Hepatocyte (in vitro differentiated cells): ENCODE data around the gene ATP6V0D1. TPM values are rescaled to one million over a fixed set of nuclear protein-coding genes. Genes with fewer than 3 reads are reported as not detected.

Experiments used
- DNase-seq: peaks from one replicate; pipeline ENCODE4 v3.0.0-alpha.2; 2016; ENCODE audit warnings: low spot score
- H2AFZ ChIP-seq: fragments of 200-600 bp; sonication (generic); 2 replicates; pipeline ENCODE4 v1.6.0; 2016; ENCODE audit warnings: antibody characterized with exemption, mild to moderate bottlenecking
- H3K27ac ChIP-seq: fragments of 200-600 bp; sonication (generic); 2 replicates; pipeline ENCODE4 v1.5.1; 2016; ENCODE audit warnings: mild to moderate bottlenecking
- H3K27me3 ChIP-seq: fragments of 200-600 bp; sonication (generic); 2 replicates; pipeline ENCODE4 v1.6.1; 2016
- H3K36me3 ChIP-seq: fragments of 200-600 bp; sonication (generic); replicated peaks from 2 replicates; pipeline ENCODE4 v1.5.1; 2016; ENCODE audit warnings: low read depth; ENCODE audit not compliant: insufficient read depth
- H3K4me1 ChIP-seq: fragments of 200-600 bp; sonication (generic); 2 replicates; pipeline ENCODE4 v1.5.1; 2016; ENCODE audit warnings: mild to moderate bottlenecking, moderate library complexity; ENCODE audit not compliant: insufficient read depth
- H3K4me2 ChIP-seq: fragments of 200-600 bp; sonication (generic); 2 replicates; pipeline ENCODE4 v1.6.0; 2016
- H3K4me3 ChIP-seq: fragments of 200-600 bp; sonication (generic); 2 replicates; pipeline ENCODE4 v1.5.1; 2016; ENCODE audit warnings: mild to moderate bottlenecking
- H3K79me2 ChIP-seq: fragments of 200-600 bp; sonication (generic); 2 replicates; pipeline ENCODE4 v1.6.0; 2017; ENCODE audit warnings: mild to moderate bottlenecking
- H3K9me2 ChIP-seq: fragments of 200-600 bp; sonication (generic); replicated peaks from 2 replicates; pipeline ENCODE4 v1.6.0; 2017; ENCODE audit warnings: mild to moderate bottlenecking; ENCODE audit not compliant: insufficient read depth
- H3K9me3 ChIP-seq: fragments of 200-600 bp; sonication (generic); 2 replicates; pipeline ENCODE4 v1.5.1; 2016; ENCODE audit warnings: low read depth, mild to moderate bottlenecking
- H4K20me1 ChIP-seq: fragments of 200-600 bp; sonication (generic); 2 replicates; pipeline ENCODE4 v1.6.0; 2016; ENCODE audit warnings: mild to moderate bottlenecking; ENCODE audit not compliant: insufficient read depth, poor library complexity, severe bottlenecking
- EZH2 ChIP-seq: fragments of 200-600 bp; sonication (generic); IDR thresholded peaks from 2 replicates; pipeline ENCODE4 v1.6.1; 2016; ENCODE audit warnings: antibody characterized with exemption, mild to moderate bottlenecking, borderline replicate concordance
- EZH2phosphoT487 ChIP-seq: fragments of 200-600 bp; sonication (generic); IDR thresholded peaks from one replicate; pipeline ENCODE4 v1.6.1; 2018; ENCODE audit warnings: antibody characterized with exemption, mild to moderate bottlenecking, low read depth, moderate library complexity; ENCODE audit not compliant: unreplicated experiment, severe bottlenecking
- WGBS: methylation state at CpG from one replicate; pipeline ENCODE4 v1.1.6; 2016; ENCODE audit warnings: low lambda C conversion rate; ENCODE audit errors: missing lambda C conversion rate; 5-methylcytosine and 5-hydroxymethylcytosine counted together
- polyA plus RNA-seq: library from polyadenylated mRNA; unstranded; fragments of >200 nt; fragmentation: Nextera tagmentation; extraction: Ambion mirVana; gene quantifications from 2 replicates; pipeline ENCODE4 v1.2.1, GENCODE V29; 2016
- total RNA-seq: library from RNA; depleted of rRNA; stranded (reverse); fragments of >200 nt; gene quantifications from 2 replicates; pipeline ENCODE4 v1.2.3, GENCODE V29; 2014
- TF ChIP-seq, protein P1 (sequence below): fragments of 200-600 bp; sonication (generic); IDR thresholded peaks from 2 replicates; pipeline ENCODE4 v1.5.1; 2016; ENCODE audit warnings: antibody characterized with exemption, mild to moderate bottlenecking; ENCODE audit not compliant: poor library complexity

ATP6V0D1 gene
- total and polyA plus RNA-seq, 2 experiments from 2014 or later = 157 to 223 TPM

DNA sequence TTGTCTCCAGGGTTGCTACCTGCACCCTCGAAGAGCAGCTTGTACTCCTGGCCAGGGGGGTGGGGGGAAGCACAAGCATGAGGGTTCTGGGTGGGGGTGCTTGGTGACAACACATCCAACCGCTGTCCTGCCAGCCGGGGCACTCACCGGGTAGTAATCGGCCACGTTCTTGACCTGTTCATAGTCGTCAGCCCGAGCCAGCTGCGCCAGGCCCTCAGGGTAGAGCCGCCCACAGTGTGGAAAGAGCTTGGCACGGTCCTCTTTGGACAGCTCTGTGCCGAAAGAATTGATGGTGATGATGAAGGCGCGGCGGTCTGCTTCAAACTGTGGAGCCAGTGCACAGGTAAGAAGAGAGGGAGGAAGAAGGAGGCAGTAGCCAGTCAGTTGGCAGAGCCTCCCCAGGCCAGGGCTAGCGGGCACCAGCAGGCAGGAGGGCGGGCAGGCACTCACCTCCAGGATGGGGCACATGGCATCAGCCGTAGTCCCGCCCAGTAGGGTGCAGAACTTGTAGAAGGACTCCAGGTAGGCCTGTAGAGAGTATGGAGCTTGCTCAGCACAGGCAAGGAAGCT, 42.0 kb downstream of the ATP6V0D1 start:
- no peak overlapping the region for H3K27ac ChIP-seq

DNA sequence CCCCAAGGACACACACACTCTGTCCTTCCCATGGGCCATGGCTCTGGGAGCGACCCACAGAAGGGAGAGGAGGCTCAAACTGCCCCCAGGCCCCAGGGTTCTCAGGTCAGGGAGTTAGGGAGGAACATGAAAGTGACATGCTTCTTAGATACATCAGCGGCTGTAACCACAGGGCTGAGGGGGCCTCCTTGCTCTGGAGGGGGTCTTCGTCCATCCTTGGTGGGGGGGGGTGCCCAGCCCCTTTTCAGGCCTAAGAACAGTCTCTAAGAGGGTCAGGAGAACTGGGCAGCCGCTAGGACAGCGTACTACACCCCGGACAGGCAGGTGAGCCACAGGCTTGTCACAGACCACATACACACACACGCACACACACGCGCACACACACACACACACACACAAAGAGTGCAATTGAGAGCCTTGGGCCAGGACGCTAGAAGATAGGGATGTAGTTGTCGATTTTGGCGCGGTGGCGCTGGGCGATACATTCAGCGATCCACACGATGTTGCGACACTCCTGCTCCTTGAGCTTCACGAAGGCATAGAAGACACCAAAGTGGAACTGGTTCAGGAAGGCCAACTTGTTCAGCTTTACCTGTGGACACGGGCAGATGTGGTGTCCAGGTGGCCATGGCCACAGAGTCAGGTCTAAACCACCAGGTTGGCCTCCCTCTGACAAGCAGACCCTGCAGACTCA, 42.7 kb downstream of the ATP6V0D1 start:
- 96% methylated on average over 20 of the region's 20 CpGs for WGBS

More for the DNA sequence above, 42.0 kb downstream of the ATP6V0D1 start:
- no peaks in the 10 kb centered on the region for H3K27me3 ChIP-seq
- H3K4me1 ChIP-seq = no peaks in the 10 kb centered on the region
- H4K20me1 ChIP-seq = peaks cover 10% of the 10 kb centered on the region
- H3K9me2 ChIP-seq = no peaks in the 10 kb centered on the region
- H3K9me3 ChIP-seq = no peaks in the 10 kb centered on the region
- no peak overlapping the region for H3K4me3 ChIP-seq
- H3K36me3 ChIP-seq = no peaks in the 10 kb centered on the region
- no peak for DNase-seq
- H2AFZ ChIP-seq = no peak overlapping the region
- no peaks in the 10 kb centered on the region for H3K79me2 ChIP-seq
- no peak overlapping the region for H3K4me2 ChIP-seq
- WGBS = 97% methylated on average over 19 of the region's 19 CpGs
- TF ChIP-seq EZH2 (no peak), EZH2phosphoT487 (no peak)

DNA sequence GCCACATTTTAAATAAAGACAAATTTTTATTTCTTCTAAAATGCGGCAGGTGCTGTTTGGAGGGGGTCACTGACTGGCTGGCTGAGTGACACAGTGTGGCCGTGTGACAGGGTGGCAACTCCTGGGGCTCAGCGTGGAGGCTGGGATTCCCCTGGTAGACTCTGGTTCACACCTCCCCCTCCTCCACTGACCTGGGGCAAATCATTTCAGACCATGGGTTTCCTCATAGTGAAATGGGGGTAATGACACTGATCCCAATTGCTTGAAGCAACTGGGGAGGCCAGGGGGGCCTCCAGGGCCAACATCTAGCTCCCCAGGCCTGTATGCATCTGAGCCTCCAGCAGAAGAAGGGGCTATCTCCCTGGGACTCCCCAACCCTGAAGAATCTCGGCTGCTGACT, 43.4 kb downstream of the ATP6V0D1 start:
- Histone ChIP-seq H3K27ac (no peak overlapping the region), H3K36me3 (no peaks in the 10 kb centered on the region)

More for the DNA sequence above, 42.7 kb downstream of the ATP6V0D1 start:
- Histone ChIP-seq H3K36me3 (no peaks in the 10 kb centered on the region), H4K20me1 (peaks cover 4% of the 10 kb centered on the region), H3K79me2 (no peaks in the 10 kb centered on the region), H3K9me3 (no peaks in the 10 kb centered on the region), H3K9me2 (no peaks in the 10 kb centered on the region), H3K27ac (no peak overlapping the region), H2AFZ (no peak overlapping the region), H3K27me3 (no peaks in the 10 kb centered on the region), H3K4me2 (no peak overlapping the region), H3K4me3 (no peak overlapping the region), H3K4me1 (no peaks in the 10 kb centered on the region)
- DNase-seq = no peak
- no peak for TF ChIP-seq EZH2phosphoT487
- TF ChIP-seq, protein P1, sequence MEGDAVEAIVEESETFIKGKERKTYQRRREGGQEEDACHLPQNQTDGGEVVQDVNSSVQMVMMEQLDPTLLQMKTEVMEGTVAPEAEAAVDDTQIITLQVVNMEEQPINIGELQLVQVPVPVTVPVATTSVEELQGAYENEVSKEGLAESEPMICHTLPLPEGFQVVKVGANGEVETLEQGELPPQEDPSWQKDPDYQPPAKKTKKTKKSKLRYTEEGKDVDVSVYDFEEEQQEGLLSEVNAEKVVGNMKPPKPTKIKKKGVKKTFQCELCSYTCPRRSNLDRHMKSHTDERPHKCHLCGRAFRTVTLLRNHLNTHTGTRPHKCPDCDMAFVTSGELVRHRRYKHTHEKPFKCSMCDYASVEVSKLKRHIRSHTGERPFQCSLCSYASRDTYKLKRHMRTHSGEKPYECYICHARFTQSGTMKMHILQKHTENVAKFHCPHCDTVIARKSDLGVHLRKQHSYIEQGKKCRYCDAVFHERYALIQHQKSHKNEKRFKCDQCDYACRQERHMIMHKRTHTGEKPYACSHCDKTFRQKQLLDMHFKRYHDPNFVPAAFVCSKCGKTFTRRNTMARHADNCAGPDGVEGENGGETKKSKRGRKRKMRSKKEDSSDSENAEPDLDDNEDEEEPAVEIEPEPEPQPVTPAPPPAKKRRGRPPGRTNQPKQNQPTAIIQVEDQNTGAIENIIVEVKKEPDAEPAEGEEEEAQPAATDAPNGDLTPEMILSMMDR = no peak
- no peak for TF ChIP-seq EZH2

More for the DNA sequence above, 43.4 kb downstream of the ATP6V0D1 start:
- Histone ChIP-seq H2AFZ (no peak overlapping the region), H3K27me3 (no peaks in the 10 kb centered on the region), H3K9me3 (no peaks in the 10 kb centered on the region), H3K9me2 (no peaks in the 10 kb centered on the region), H3K4me1 (no peaks in the 10 kb centered on the region), H4K20me1 (no peaks in the 10 kb centered on the region), H3K4me2 (no peak overlapping the region), H3K79me2 (no peaks in the 10 kb centered on the region), H3K4me3 (no peak overlapping the region)
- WGBS = 95% methylated on average over 4 of the region's 4 CpGs
- no peak for TF ChIP-seq EZH2phosphoT487
- TF ChIP-seq, protein P1 = no peak
- TF ChIP-seq EZH2 = no peak
- DNase-seq = no peak
